Activated naive CD8-positive, alpha-beta T cell treated with anti-CD3 and anti-CD28 coated beads, Interleukin-2, amount 10 ng/mL, durations not matched to agents 7 days and 5 days (primary cell): ENCODE measurements around the gene H6PD. TPM values are rescaled to one million over a fixed set of nuclear protein-coding genes. Genes with fewer than 3 reads are reported as not detected.

Experiments used
- ATAC-seq: fragments of 150-1000 bp; cut with Tn5 transposase; one replicate; pipeline ENCODE4 v1.10.0; 2021; ENCODE audit warnings: low read depth, moderate library complexity
- POLR2A ChIA-PET: fragments of 350-600 bp; sonication (Branson Sonifier 250); formaldehyde crosslinking; loops from one replicate; lab custom pipeline; 2021; ENCODE audit warnings: antibody characterized with exemption; lab: Charles Lee
- DNase-seq: peaks from one replicate; pipeline ENCODE4 v3.0.0; 2021
- H3K27ac Mint-ChIP-seq: one replicate; pipeline ENCODE4 v1.8.0; 2022; ENCODE audit warnings: mild to moderate bottlenecking, mixed read lengths
- H3K27me3 Mint-ChIP-seq: one replicate; pipeline ENCODE4 v1.8.0; 2022; ENCODE audit warnings: mild to moderate bottlenecking, moderate library complexity, mixed read lengths
- H3K36me3 Mint-ChIP-seq: one replicate; pipeline ENCODE4 v1.8.0; 2021; ENCODE audit warnings: mild to moderate bottlenecking, mixed read lengths
- H3K4me1 Mint-ChIP-seq: one replicate; pipeline ENCODE4 v1.8.0; 2021; ENCODE audit warnings: mixed read lengths
- H3K4me3 Mint-ChIP-seq: one replicate; pipeline ENCODE4 v1.8.0; 2022; ENCODE audit warnings: mild to moderate bottlenecking, moderate library complexity, mixed read lengths
- H3K9me3 Mint-ChIP-seq: one replicate; pipeline ENCODE4 v1.8.0; 2021; ENCODE audit warnings: mixed read lengths
- total RNA-seq, 2 experiments: library from RNA; stranded (reverse); gene quantifications; one replicate each; pipeline ENCODE4 v1.2.3, GENCODE V29; 2021

Gene H6PD
- total RNA-seq, 2 experiments from 2014 or later = 15.3 to 15.9 TPM

DNA sequence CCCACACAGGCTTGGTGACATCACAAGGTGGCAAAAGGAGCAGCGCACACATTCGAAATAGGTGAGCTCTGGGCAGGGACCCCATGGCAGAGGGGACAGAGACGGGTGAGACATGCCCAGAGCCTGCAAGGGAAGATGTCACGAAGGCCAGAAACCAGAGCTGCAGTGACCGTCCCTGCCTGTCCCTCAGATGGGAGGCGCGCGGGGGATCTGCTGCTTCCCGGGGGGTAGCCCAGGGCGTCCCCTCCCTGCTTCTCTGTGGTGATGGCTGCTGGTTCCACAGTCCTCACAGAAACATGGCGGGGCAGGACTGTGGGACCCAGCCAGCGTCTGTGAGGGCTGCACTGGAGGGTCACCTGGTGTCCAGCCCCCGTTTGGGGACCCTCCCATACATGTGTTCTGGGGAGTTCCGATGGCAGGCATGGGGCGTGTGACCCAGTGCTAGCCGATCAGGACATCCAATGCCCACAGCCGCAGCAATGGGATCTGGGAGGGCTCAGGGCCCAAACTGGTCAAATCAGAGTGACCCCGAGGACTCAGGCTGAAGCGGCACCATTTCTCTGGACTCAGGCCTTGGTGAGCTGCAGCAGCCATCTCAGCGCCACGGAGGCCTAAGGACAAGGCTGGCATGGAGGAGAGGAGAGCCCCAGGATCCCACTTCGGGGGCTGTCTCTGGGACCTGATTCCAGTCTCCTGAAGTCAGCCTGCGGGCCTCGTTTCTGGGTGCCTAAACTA is 37.5 kb downstream of the H6PD start:
- ATAC-seq (no peak), DNase-seq (no peak)
- no peaks in the 10 kb centered on the region for H3K36me3 Mint-ChIP-seq
- POLR2A ChIA-PET = no interaction called here
- H3K9me3 Mint-ChIP-seq = no peaks in the 10 kb centered on the region
- H3K27me3 Mint-ChIP-seq = peaks cover 3% of the 10 kb centered on the region
- H3K27ac Mint-ChIP-seq = no peak overlapping the region
- peaks cover 6% of the 10 kb centered on the region for H3K4me1 Mint-ChIP-seq
- H3K4me3 Mint-ChIP-seq = no peak overlapping the region

DNA sequence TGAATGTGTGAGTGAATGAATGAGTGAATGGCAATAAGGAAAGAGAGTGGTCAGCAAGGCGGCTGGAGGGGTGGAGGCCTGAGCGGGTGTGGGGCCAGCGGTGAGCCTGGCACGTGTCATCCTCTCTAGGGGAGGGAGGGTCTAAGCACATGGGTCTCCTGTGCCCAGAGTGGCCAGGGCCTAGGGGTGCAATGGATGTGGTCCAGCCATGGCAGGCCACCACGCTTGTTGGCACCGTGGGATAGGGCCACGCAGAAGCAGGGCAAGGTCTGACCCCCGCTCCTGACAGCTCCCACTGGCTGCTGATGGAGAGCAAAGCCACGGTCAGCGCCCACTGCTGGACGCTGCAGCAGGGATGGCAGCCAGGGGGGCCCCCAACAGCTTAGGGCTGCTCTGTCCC is 38.6 kb downstream of the H6PD start:
- ATAC-seq (no peak), DNase-seq (no peak)
- Mint-ChIP-seq H3K9me3 (no peaks in the 10 kb centered on the region), H3K4me1 (peaks cover 6% of the 10 kb centered on the region), H3K36me3 (no peaks in the 10 kb centered on the region), H3K27ac (no peak overlapping the region), H3K4me3 (no peak overlapping the region), H3K27me3 (peaks cover 3% of the 10 kb centered on the region)
- POLR2A ChIA-PET = no interaction called here

DNA sequence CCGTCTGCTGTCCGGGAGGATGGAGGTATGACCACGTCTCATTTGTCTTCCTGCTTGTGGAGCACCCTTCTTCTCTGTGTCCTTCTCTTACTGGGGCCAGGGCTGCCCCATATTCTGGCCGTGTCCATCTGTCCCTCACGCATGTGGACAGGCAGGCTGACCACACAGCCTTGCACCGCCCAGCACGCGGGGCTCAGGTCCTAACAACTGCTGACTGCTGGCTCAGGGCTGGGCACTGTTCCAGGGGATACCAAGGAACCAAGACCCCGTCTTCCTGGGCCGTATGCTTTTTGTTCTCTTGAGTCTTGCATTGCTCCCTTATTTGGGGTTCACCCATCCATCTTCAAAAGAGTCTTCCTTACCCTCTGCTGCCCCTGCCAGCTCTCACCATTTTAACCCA is 40.6 kb downstream of the H6PD start:
- peaks cover 1% of the 10 kb centered on the region for H3K36me3 Mint-ChIP-seq
- no peak for DNase-seq
- H3K4me1 Mint-ChIP-seq = peaks cover 19% of the 10 kb centered on the region
- H3K27ac Mint-ChIP-seq = no peak overlapping the region
- H3K27me3 Mint-ChIP-seq = peaks cover 3% of the 10 kb centered on the region
- POLR2A ChIA-PET = interaction anchor here (0.8 kb wide), 1 partner anchor 14 kb away, joined by 3 read pairs; no protein-coding TSS in a partner anchor
- H3K4me3 Mint-ChIP-seq = no peak overlapping the region
- peak; percentile 24 for ATAC-seq
- H3K9me3 Mint-ChIP-seq = no peaks in the 10 kb centered on the region

DNA sequence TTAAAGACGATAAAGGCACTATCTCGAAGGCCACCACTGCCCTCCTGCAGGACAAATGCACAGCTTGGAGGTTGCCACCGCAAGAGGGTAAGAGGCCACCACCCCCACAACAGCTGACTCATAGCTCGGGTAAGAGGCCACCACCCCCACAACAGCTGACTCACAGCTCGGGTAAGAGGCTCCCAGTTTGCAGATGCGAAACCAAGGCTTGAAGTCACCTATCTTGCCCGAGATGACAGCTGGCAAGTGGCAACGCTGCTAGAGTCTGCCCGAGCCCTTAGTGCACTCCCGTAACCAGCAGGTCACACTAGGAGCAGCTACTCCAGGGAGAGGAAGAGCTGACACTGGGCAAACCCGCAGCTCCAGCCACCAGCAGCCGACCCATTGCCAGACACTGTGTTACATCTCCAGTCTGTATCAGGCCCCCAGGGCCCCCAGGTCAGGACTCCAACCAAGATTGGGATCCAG is 41.0 kb downstream of the H6PD start:
- POLR2A ChIA-PET = interaction anchor here (0.8 kb wide), 1 partner anchor 14 kb away, joined by 3 read pairs; no protein-coding TSS in a partner anchor

DNA sequence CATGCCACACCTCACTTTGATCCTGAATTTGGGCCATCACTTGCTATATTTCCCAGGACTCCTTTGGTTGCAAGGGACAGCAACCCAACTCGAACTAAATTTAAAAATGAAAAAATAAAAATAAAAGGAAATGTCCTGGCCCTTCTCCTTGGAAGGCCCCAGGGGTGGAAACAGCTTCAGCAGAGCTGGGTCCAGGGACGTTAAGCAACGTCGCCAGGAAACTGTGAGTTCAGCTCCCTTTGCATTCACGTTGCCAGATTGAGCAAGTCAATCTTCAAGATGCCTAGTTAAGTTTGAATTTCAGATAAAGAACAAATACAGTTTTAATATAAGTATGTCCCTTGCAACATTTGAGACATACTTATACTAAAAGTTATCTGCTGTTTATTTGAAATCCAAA is 43.5 kb downstream of the H6PD start:
- POLR2A ChIA-PET = no interaction called here
- peaks cover 3% of the 10 kb centered on the region for H3K27me3 Mint-ChIP-seq
- no peaks in the 10 kb centered on the region for H3K9me3 Mint-ChIP-seq
- H3K27ac Mint-ChIP-seq = no peak overlapping the region
- peaks cover 27% of the 10 kb centered on the region for H3K4me1 Mint-ChIP-seq
- ATAC-seq = no peak
- peaks cover 4% of the 10 kb centered on the region for H3K36me3 Mint-ChIP-seq
- H3K4me3 Mint-ChIP-seq = no peak overlapping the region
- DNase-seq = no peak

More for the DNA sequence above, 41.0 kb downstream of the H6PD start:
- no peaks in the 10 kb centered on the region for H3K9me3 Mint-ChIP-seq
- H3K36me3 Mint-ChIP-seq = peaks cover 4% of the 10 kb centered on the region
- H3K27ac Mint-ChIP-seq = no peak overlapping the region
- peaks cover 3% of the 10 kb centered on the region for H3K27me3 Mint-ChIP-seq
- H3K4me1 Mint-ChIP-seq = peaks cover 22% of the 10 kb centered on the region
- no peak overlapping the region for H3K4me3 Mint-ChIP-seq
- no peak for DNase-seq
- ATAC-seq = peak; percentile 62

DNA sequence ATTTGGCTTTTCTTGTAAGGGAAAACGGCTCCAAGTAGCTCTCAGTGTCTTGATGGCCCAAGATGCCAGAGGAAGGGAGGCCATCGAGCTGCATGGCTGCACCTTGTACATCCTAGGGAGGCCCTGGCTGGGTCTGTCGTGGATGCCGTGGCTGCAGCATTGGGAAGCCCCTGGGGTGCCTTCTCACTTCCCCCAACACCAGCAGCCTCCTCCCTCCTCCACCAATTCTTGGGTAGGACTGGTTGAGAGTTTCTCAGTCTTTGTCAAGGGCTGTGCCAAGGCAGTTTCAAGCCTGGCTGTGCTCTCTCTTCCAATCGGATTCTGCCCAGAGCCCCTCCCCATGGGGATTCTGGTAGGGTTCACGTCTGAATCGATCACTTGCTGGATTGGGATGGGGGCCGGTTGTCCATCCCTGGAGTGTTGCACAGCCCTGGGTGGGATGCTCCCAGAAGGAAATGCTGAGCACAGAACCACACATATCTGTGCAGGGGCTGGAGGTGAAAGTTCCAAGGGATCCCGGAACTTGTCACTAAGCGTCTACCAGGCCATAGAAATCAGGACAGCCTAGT is 44.1 kb downstream of the H6PD start:
- H3K36me3 Mint-ChIP-seq = peaks cover 4% of the 10 kb centered on the region
- POLR2A ChIA-PET = no interaction called here
- no peak overlapping the region for H3K27ac Mint-ChIP-seq
- no peak for DNase-seq
- H3K27me3 Mint-ChIP-seq = peaks cover 3% of the 10 kb centered on the region
- peaks cover 28% of the 10 kb centered on the region for H3K4me1 Mint-ChIP-seq
- no peaks in the 10 kb centered on the region for H3K9me3 Mint-ChIP-seq
- no peak for ATAC-seq
- no peak overlapping the region for H3K4me3 Mint-ChIP-seq

DNA sequence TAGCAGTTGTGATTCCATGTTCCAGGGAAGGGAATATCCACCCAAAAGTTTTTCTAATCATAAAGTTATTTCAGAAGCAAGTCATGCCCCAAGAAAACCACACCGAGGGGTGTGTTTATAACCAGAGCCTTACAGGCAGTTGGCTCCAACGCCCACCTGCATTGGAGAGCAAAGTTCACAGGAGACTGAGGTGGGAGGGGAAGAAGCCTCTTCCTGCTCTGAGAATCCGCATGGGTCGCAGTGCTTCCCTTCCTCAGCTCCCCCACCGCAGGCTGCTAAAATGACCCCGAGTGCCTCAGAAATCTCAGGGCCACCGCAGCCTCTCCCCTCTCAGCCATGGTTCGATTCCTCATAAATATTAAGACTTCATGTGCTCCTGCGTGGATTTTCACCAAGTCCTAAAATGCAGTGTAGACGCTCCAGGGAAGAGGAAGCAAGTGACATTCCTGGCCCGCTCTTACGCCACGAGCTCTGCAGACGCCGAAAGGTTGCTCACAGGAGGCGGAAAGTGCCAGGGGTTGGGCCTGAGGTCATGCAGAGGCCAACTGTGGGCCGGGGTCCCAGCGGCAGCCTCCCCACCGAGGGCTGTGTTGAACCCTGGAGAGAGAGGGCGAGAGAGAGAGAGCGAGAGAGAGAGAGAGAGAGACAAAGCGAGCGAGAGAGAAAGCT is 44.7 kb downstream of the H6PD start:
- H3K9me3 Mint-ChIP-seq = no peaks in the 10 kb centered on the region
- peak overlapping the region; percentile 33 for H3K27ac Mint-ChIP-seq
- ATAC-seq (no peak), DNase-seq (no peak)
- peaks cover 34% of the 10 kb centered on the region for H3K4me1 Mint-ChIP-seq
- POLR2A ChIA-PET = no interaction called here
- peak overlapping the region; percentile 18 for H3K4me3 Mint-ChIP-seq
- H3K36me3 Mint-ChIP-seq = peaks cover 4% of the 10 kb centered on the region
- peaks cover 3% of the 10 kb centered on the region for H3K27me3 Mint-ChIP-seq

DNA sequence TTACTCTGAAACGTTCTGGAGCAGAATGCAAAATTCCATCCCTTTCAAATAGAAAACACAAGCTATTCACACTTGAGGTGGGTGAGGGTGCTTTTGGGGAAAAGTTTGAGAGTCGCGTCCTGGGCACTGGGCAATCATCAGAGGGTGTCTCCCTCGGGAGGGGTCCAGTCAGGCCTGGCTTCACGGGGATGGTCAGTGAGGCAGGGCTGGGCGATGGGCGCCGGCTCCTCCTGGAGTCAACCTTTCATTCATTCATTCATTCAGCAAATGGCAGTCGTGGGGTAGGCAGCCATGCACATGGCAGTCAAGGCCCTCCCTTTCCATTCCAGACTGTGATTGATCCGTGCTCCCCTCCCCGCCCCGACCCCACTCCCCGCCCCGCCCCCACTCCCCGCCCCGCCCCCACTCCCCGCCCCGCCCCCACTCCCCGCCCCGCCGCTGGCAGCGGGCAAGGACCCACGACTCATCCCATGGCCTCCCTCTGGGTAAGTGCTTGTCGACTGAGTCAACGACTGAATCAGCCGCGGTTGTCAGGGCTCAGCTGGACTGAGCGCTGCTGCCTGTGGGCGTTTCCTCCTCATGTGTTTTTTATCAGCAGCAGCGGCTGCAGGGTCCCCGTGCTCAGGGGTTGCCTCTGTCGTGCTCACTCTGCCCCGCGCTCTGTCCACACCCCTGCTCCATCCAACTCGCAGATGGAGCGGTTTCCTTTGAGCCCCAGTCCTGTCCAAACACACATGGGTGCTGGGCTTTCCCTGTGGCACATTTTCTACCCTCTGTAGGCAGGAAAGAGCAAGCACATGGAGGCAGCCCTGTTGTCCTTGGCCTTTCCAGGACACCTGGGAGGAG is 45.7 kb downstream of the H6PD start:
- H3K4me1 Mint-ChIP-seq = peaks cover 33% of the 10 kb centered on the region
- DNase-seq (no peak), ATAC-seq (peak; percentile 42)
- POLR2A ChIA-PET = interaction anchor here (0.6 kb wide), 1 partner anchor 185 kb away, joined by 6 read pairs; no protein-coding TSS in a partner anchor
- peak overlapping the region; percentile 28 for H3K27ac Mint-ChIP-seq
- peaks cover 4% of the 10 kb centered on the region for H3K36me3 Mint-ChIP-seq
- H3K27me3 Mint-ChIP-seq = no peaks in the 10 kb centered on the region
- peak overlapping the region; percentile 54 for H3K4me3 Mint-ChIP-seq
- no peaks in the 10 kb centered on the region for H3K9me3 Mint-ChIP-seq

DNA sequence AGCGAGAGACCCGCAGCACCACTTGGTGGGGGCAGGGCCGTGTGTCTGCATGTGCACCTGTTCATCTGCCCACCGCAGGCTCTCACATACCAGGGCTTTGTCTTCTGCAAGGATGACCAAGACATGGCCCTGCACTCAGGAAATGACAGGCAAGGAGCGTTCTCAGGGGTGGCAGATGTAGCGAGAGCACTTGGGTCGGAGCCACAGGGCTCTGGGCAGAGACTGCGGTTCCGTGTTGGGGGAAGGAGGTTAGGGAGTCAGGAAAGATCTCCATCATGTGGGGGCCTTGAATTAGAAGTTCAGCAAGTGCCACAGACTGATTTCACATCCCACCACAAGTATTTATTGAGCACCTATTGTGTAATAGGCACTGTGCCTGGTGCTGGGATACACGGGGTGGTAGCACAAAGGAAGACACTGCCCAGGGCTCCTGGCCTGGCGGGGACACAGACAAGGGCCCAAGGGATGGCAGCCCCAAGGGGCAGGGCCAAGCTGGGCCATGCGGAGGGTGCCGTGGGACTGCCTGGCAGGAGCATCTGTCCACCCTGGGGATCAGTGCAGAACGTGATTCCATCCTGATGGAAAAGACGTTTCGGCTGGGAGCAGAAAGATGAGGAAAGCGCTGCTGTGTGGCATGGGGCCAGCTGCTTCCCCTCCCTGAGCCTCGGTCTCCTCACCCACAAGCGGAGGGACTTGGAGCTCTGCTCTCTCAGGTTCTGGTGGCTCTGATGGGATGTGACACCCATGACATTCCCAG is 46.7 kb downstream of the H6PD start:
- ATAC-seq = no peak
- H3K27ac Mint-ChIP-seq = no peak overlapping the region
- no peak overlapping the region for H3K4me3 Mint-ChIP-seq
- H3K27me3 Mint-ChIP-seq = peaks cover 1% of the 10 kb centered on the region
- no peak for DNase-seq
- peaks cover 30% of the 10 kb centered on the region for H3K4me1 Mint-ChIP-seq
- POLR2A ChIA-PET = no interaction called here
- H3K36me3 Mint-ChIP-seq = peaks cover 4% of the 10 kb centered on the region
- peaks cover 2% of the 10 kb centered on the region for H3K9me3 Mint-ChIP-seq

DNA sequence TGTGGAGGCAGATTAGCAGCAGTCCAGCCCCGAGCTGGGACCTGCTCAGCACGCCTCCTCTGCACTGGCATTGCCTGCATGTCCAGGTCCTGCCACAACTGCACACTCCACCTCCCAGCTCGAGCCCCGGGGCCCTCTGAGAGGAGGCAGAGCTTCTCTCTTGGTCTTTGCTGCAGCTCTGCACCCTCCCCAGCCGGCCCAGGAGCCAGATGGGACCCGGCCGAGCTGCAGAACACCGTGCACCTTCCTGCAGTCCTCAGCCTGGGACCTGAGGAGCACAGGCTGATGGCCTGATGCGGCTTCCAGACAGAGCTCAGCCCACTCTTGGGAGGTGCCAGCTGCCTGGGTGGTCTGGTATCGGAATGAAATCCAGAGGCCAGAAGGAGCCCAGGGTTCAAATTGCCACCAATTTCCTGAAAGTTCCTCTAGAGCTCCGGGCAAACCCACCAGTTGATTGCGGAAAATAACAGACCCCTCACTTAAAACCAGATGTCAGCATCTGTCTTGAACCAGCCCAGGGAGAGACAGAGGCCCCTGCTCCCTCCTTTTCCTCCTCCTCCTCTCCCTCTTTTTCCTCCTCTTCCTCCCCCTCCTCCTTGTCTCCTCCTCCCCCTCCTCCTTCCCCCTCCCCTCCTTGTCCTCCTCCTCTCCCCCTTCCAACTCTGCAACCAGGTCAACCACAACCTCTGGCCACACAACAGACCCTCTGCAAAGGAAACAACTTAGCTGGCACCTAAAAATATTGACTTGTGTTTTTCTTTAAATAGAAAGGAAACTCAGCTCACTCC is 47.5 kb downstream of the H6PD start:
- peaks cover 4% of the 10 kb centered on the region for H3K9me3 Mint-ChIP-seq
- ATAC-seq (no peak), DNase-seq (no peak)
- POLR2A ChIA-PET = no interaction called here
- H3K4me1 Mint-ChIP-seq = peaks cover 30% of the 10 kb centered on the region
- H3K27me3 Mint-ChIP-seq = peaks cover 4% of the 10 kb centered on the region
- H3K4me3 Mint-ChIP-seq = no peak overlapping the region
- no peak overlapping the region for H3K27ac Mint-ChIP-seq
- H3K36me3 Mint-ChIP-seq = peaks cover 4% of the 10 kb centered on the region

DNA sequence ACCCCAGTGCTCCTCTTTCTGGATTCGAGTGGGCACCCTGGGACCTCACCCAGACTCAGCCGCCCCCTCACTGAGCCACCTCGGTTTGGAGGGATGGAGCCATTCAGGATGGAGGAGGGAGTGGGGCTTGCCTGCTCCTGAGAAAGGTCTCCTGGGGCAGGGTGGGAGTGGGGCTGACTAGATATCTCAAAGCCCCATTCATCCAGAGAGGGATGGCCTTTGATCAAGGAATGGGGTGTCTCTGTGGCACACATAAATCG is 48.1 kb downstream of the H6PD start:
- POLR2A ChIA-PET = no interaction called here

DNA sequence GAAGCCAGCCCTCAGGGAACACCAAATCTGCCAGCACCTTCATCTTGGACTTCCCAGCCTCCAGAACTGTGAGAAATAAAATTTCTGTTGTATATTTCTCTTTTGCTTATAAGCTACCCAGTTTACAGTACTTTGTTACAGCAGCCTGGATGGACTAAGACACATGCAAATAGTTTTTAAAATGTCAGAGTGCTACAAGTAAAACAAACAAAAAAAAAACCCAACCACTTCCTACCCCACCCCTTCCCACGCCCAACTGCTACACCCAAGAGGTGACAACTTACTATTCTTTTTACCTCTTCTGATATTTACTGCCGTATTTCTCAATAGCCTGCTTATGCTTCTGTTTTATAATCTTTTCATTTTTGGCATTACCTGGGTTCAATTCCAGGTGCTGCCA is 49.5 kb downstream of the H6PD start:
- Mint-ChIP-seq H3K4me1 (peaks cover 26% of the 10 kb centered on the region), H3K27me3 (peaks cover 4% of the 10 kb centered on the region), H3K27ac (peak overlapping the region; percentile 61), H3K4me3 (peak overlapping the region; percentile 29), H3K9me3 (peaks cover 7% of the 10 kb centered on the region), H3K36me3 (peaks cover 4% of the 10 kb centered on the region)
- POLR2A ChIA-PET = no interaction called here
- ATAC-seq (peak; percentile 40), DNase-seq (no peak)

More for the DNA sequence above, 48.1 kb downstream of the H6PD start:
- peaks cover 30% of the 10 kb centered on the region for H3K4me1 Mint-ChIP-seq
- peaks cover 4% of the 10 kb centered on the region for H3K36me3 Mint-ChIP-seq
- DNase-seq (no peak), ATAC-seq (no peak)
- peaks cover 4% of the 10 kb centered on the region for H3K9me3 Mint-ChIP-seq
- peak overlapping the region; percentile 52 for H3K27ac Mint-ChIP-seq
- peaks cover 4% of the 10 kb centered on the region for H3K27me3 Mint-ChIP-seq
- H3K4me3 Mint-ChIP-seq = no peak overlapping the region
